Common myeloid progenitor, CD34-positive (primary cell): Measurements from ENCODE around the gene OSBPL10.

Source experiments
- CTCF ChIA-PET: fragments of 350-600 bp; sonication (Branson Sonifier 250); formaldehyde crosslinking; loops from one replicate; lab custom pipeline; 2021; ENCODE audit warnings: antibody characterized with exemption; lab: Charles Lee
- POLR2A ChIA-PET: fragments of 350-600 bp; sonication (Branson Sonifier 250); formaldehyde crosslinking; loops from one replicate; lab custom pipeline; 2021; ENCODE audit warnings: antibody characterized with exemption; lab: Charles Lee
- DNase-seq, 3 donors: peaks; one replicate each; pipeline versions ENCODE4 v3.0.0 to v3.0.0-alpha.2; 2013
- H3K27ac ChIP-seq, 2 experiments: 1 replicate in 1 of 2; 2 replicates in 1 of 2; pipeline ENCODE4 v1.7.0; 2013; ENCODE audit warnings: inconsistent platforms in 2 of 2, low read length in 2 of 2, mild to moderate bottlenecking in 2 of 2, low read depth in 1 of 2, moderate library complexity in 1 of 2; ENCODE audit not compliant: severe bottlenecking in 2 of 2, insufficient read depth in 1 of 2, poor library complexity in 1 of 2
- H3K27me3 ChIP-seq, 5 experiments: replicated peaks in 2 of 5; 1 replicate in 3 of 5; 2 replicates in 2 of 5; pipeline versions ENCODE4 v1.6.1 to v1.7.0; 2013; ENCODE audit warnings: low read length in 4 of 5, mild to moderate bottlenecking in 2 of 5, moderate library complexity in 2 of 5, inconsistent platforms in 1 of 5; ENCODE audit not compliant: insufficient read depth in 5 of 5, control insufficient read depth in 4 of 5
- H3K36me3 ChIP-seq, 4 experiments: 1 replicate in 2 of 4; 2 replicates in 2 of 4; pipeline versions ENCODE4 v1.6.1 to v1.7.0; 2013; ENCODE audit warnings: low read length in 3 of 4, control low read depth in 1 of 4, mild to moderate bottlenecking in 1 of 4; ENCODE audit not compliant: control insufficient read depth in 4 of 4, insufficient read depth in 4 of 4
- H3K4me1 ChIP-seq, 4 experiments: 1 replicate in 3 of 4; 2 replicates in 1 of 4; pipeline versions ENCODE4 v1.6.1 to v1.7.1; 2013; ENCODE audit warnings: low read length in 3 of 4, mild to moderate bottlenecking in 3 of 4, control low read depth in 1 of 4, inconsistent platforms in 1 of 4, moderate library complexity in 1 of 4; ENCODE audit not compliant: control insufficient read depth in 4 of 4, insufficient read depth in 4 of 4; ENCODE audit errors: control extremely low read depth in 1 of 4
- H3K4me3 ChIP-seq, 7 experiments: 1 replicate in 4 of 7; 2 replicates in 3 of 7; pipeline versions ENCODE4 v1.5.1 to v1.7.0; 2013; ENCODE audit warnings: mild to moderate bottlenecking in 7 of 7, low read length in 6 of 7, moderate library complexity in 6 of 7, inconsistent platforms in 2 of 7, low read depth in 2 of 7, control low read depth in 1 of 7; ENCODE audit not compliant: insufficient read depth in 4 of 7, control insufficient read depth in 1 of 7; ENCODE audit errors: extremely low read depth in 1 of 7
- H3K9me3 ChIP-seq, 5 experiments: 1 replicate in 4 of 5; 2 replicates in 1 of 5; pipeline versions ENCODE4 v1.6.1 to v1.7.1; 2013; ENCODE audit warnings: low read length in 4 of 5, mild to moderate bottlenecking in 2 of 5, inconsistent platforms in 1 of 5, low read depth in 1 of 5, moderate library complexity in 1 of 5; ENCODE audit not compliant: control insufficient read depth in 4 of 5, insufficient read depth in 2 of 5; ENCODE audit errors: control extremely low read depth in 1 of 5
- WGBS: methylation state at CpG from one replicate; pipeline ENCODE4 v1.1.5; 2013; ENCODE audit not compliant: insufficient coverage; 5-methylcytosine and 5-hydroxymethylcytosine counted together

Gene OSBPL10

DNA sequence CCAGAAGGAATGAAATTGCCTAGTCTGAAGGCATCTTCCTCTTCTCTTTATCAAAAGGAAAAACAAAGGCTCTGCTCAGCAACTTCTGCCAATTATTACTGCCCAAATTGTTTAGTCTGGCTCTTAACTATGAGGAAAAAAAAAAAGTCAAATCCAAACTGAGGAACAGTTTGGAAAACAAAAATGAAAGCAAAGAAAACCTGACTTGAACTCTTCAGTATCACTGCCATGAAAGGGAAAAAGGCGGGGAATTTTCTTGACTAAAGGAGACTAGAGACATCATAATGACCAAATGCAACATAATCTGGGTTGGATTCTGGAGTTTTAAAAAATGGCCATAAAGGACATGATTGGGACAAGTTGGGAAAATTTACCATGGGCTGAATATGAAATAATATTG lies 292.1 kb downstream of the OSBPL10 start:
- Histone ChIP-seq H3K4me1 (no peaks in the 10 kb centered on the region), H3K9me3 (peaks cover 0 to 7% (median 0%) of the 10 kb centered on the region in 5 experiments), H3K27me3 (no peaks in the 10 kb centered on the region), H3K36me3 (no peaks in the 10 kb centered on the region), H3K27ac (no peak overlapping the region), H3K4me3 (no peak overlapping the region)
- no peak for DNase-seq
- CTCF ChIA-PET = interaction anchor here (1.2 kb wide), 1 partner anchor 10 kb away, joined by 3 read pairs; no protein-coding TSS in a partner anchor
- WGBS = 100% methylated on average over 1 of the region's 1 CpG
- POLR2A ChIA-PET = no interaction called here

DNA sequence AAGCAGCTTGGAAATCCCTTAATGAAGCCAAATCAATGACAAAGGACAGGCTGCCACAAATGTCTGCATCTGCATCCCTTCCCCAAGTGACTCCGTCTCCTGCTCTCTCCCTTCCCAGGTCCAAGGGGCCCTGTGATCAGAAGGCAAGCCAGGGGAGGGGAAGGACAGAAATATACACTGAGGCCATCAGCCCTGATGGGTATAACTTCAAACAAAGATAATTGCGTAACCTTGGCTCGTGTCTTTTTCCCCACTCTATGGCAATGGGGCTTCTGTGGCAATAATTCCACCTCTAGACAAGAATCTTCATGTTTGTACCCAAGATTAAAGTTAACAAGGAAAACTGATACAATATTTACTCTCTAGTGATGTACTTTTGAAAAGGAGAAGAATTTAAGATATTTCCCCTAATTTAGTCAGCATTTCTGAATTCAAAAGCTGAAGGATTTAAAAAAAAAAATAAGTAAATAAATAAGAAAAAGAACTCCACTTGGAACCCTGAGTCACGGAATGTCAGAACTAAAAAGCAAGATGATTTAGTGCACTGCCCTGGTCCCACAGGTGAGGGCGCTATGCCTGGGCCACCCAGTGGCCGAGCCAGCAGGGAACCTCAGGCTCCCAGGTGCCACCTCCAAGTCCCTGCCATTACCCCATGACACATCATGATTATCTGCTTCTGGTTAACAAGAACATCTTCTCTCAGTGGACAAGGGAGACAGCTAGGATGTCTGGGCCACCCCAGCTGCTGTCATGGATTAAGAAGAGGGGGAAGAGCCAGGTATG lies 293.9 kb downstream of the OSBPL10 start:
- H3K27ac ChIP-seq = no peak overlapping the region
- no peak overlapping the region for H3K4me3 ChIP-seq
- CTCF ChIA-PET = interaction anchor here (0.9 kb wide), 1 partner anchor 23 kb away, joined by 3 read pairs; no protein-coding TSS in a partner anchor
- no peaks in the 10 kb centered on the region for H3K4me1 ChIP-seq
- WGBS = 99% methylated on average over 6 of the region's 6 CpGs
- no peaks in the 10 kb centered on the region for H3K27me3 ChIP-seq
- DNase-seq = no peak
- no peaks in the 10 kb centered on the region for H3K36me3 ChIP-seq
- H3K9me3 ChIP-seq = peaks cover 0 to 7% (median 0%) of the 10 kb centered on the region in 5 experiments
- POLR2A ChIA-PET = no interaction called here

DNA sequence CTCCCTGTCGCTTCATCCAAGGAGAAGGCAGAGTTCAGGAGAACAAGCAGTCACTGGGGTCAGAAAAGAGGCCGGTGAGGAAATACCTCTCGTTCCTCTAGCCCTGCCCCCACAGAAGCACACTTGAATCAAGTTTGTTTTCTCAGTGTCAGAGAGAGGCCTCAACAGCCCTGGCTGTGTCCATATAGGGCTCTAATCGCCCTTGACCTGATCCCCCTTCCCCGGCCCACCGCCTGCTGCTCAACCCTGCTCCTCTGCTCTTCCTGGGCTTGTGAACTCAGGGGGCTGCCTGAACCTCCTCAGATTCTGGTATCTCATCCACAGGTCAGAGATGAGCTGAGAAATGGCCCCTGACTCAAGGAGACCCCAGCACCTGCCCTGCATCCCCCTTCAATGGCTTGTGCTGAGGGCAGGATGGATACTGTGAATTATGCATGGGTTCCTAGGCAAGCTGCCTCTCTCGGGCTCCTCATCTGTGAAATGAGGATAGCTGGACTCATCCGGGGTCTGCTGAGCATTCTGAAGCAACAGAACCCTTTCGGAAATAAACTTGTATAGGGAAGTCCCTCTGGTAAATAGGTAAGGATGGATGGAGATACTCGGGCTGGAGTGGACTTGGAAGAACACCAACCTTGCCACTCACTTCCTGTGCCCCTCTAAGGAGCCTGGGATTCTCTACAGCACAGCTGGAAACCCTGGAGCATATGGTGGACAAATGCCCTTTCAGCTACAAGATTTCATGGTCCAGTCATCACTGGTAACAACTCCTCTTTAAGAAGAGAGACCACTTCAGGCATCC lies 300.8 kb downstream of the OSBPL10 start:
- ChIA-PET POLR2A (no interaction called here), CTCF (interaction anchor here (0.7 kb wide), 1 partner anchor 11 kb away, joined by 3 read pairs; no protein-coding TSS in a partner anchor)
- DNase-seq = no peak
- H3K4me3 ChIP-seq = no peak overlapping the region
- no peaks in the 10 kb centered on the region for H3K27me3 ChIP-seq
- no peaks in the 10 kb centered on the region for H3K9me3 ChIP-seq
- no peaks in the 10 kb centered on the region for H3K4me1 ChIP-seq
- H3K27ac ChIP-seq = no peak overlapping the region
- 96% methylated on average over 9 of the region's 10 CpGs for WGBS
- H3K36me3 ChIP-seq = no peaks in the 10 kb centered on the region

DNA sequence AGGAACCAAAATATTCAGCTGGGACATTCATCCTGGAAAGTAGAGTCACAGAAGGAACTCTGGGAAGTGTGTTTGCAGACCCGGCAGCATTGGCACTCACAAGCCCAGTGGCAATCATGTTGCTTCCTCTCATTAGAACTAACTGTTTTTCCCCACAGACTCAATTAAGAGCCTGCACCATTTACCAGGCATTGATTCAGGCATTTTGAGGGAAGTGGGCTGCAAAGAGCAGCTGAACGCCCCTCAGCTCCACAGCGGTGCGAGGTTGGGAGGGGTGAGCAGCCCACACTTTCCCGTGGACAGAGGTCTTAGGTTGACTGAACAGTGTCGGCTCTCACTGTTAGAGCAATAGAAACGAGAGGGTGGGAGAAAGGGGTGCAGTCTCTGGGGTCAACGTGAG lies 304.5 kb downstream of the OSBPL10 start:
- Histone ChIP-seq H3K4me3 (no peak overlapping the region), H3K4me1 (peaks cover 0 to 2% (median 0%) of the 10 kb centered on the region in 4 experiments), H3K27ac (no peak overlapping the region), H3K9me3 (no peaks in the 10 kb centered on the region), H3K27me3 (no peaks in the 10 kb centered on the region), H3K36me3 (no peaks in the 10 kb centered on the region)
- ChIA-PET POLR2A (no interaction called here), CTCF (no interaction called here)
- DNase-seq = no peak
- 84% methylated on average over 5 of the region's 8 CpGs for WGBS

DNA sequence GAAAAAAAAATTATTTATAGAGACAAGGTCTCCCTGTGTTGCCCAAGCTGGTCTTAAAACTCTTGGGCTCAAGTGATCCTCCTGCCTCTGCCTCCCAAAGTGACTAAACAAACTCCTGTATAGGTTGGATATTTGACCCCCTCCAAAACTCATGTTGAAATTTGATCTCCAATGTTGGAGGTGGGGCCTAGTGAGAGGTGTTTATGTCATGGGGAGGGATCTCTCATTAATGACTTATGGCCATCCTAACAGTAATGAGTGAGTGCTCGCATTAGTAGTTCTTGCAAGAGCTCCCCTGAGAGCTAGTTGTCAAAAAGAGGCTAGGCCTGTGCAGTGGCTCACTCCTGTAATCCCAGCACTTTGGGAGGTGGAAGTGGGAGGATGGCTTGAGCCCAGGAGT lies 307.1 kb downstream of the OSBPL10 start:
- 100% methylated on average over 1 of the region's 1 CpG for WGBS
- Histone ChIP-seq H3K4me3 (no peak overlapping the region), H3K9me3 (no peaks in the 10 kb centered on the region), H3K36me3 (no peaks in the 10 kb centered on the region), H3K4me1 (peaks cover 0 to 2% (median 0%) of the 10 kb centered on the region in 4 experiments), H3K27me3 (no peaks in the 10 kb centered on the region), H3K27ac (no peak overlapping the region)
- ChIA-PET POLR2A (no interaction called here), CTCF (no interaction called here)
- DNase-seq = no peak

DNA sequence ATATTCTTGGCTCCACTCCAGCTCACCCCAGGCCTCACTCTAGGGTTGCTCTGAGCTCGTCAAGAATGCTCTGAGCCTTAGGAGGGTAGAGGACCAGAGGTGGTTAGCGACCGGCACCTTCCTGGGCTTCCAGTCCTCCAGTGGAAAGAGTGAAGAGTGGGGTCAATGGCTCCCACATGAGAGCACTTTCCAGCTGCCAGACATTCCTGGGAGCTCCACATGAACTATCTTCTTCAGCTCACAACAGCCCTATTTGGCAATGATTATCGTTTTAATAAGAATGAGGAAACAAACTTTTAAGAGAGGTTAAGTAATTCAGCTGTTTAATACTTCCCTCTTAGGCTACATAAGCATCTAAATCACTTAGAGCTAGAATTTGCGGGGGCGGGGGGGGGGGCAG lies 309.1 kb downstream of the OSBPL10 start:
- ChIA-PET CTCF (interaction anchor here (0.7 to 1.2 kb wide), 2 partner anchors 19 to 21 kb away, joined by 3 to 4 read pairs; no protein-coding TSS in a partner anchor), POLR2A (no interaction called here)
- H3K36me3 ChIP-seq = no peaks in the 10 kb centered on the region
- no peak overlapping the region for H3K4me3 ChIP-seq
- WGBS = 86% methylated on average over 3 of the region's 6 CpGs
- H3K4me1 ChIP-seq = peaks cover 0 to 2% (median 0%) of the 10 kb centered on the region in 4 experiments
- H3K27me3 ChIP-seq = no peaks in the 10 kb centered on the region
- DNase-seq = no peak
- H3K9me3 ChIP-seq = no peaks in the 10 kb centered on the region
- H3K27ac ChIP-seq = no peak overlapping the region

DNA sequence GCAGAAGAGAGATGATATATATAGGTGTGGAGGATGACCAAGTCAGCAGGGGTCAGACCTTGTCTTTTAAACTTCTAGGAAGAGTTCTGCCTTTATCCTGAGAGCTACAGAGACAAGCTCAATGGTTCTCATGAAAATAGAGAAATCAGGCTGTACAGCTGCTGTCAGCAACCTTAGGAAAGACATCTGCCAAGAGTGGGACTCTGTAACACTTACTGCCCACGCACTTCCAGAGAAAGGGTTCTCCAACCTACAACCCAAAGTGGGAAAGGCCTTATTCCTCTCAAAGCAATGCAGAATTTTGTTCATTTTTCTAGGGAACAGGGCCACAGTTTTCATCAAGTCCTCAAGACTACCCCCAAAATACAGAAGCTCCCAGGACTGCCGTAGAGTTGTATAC lies 309.6 kb downstream of the OSBPL10 start:
- Histone ChIP-seq H3K9me3 (no peaks in the 10 kb centered on the region), H3K36me3 (no peaks in the 10 kb centered on the region), H3K4me3 (no peak overlapping the region), H3K27me3 (no peaks in the 10 kb centered on the region), H3K4me1 (peaks cover 0 to 2% (median 0%) of the 10 kb centered on the region in 4 experiments), H3K27ac (no peak overlapping the region)
- ChIA-PET CTCF (interaction anchor here (1.2 kb wide), 1 partner anchor 18 kb away, joined by 4 read pairs; no protein-coding TSS in a partner anchor), POLR2A (no interaction called here)
- 100% methylated on average over 1 of the region's 2 CpGs for WGBS
- DNase-seq = no peak
